ENCODE results near the gene TICAM1. TPM values are rescaled to one million over a fixed set of nuclear protein-coding genes. Genes with fewer than 3 reads are reported as not detected.
"Not testable (repeated sequence)": the region's sequence is repeated elsewhere in the genome, so short reads cannot be mapped to it uniquely, and the experiment has no call there.

TICAM1 gene
- total RNA-seq, 1 donor from 2014 or later = 7.4 TPM

DNA sequence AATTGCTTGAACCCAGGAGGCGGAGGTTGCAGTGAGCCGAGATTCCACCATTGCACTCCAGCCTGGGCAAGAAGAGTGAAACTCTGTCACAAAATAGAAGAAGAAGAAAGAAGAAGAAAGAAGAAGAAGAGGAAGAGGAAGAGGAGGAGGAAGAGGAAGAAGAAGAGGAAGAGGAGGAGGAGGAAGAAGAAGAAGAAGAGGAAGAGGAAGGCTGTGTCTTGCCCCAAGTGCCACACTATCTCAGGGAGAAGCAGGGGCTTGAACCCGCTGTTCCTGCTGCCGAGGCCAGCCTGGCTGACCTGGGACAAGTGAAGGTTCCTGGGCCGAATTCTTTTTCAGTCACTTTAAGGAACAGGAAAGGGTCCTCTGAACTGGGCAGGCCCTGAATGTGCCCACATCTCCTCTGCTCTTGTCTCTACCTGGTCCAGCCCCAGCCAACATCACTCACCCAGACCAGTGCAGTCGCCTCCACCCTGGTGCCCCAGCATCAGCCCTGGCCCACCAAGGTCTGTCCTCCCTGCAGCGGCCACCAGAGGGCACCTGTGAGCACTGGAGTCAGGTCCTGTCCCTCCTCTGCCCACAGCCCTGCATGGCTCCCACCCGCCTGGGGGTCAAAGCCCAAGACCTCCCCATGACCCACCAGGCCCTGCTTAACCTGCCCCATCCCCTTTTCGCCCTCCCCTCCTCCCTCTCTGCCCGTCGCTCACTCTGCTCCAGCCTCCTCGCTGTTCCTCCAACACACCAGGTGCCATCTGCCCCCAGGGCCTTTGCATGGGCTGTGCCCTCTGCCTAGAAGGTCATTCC is 20.0 kb downstream of the TICAM1 start:
- no peak for DNase-seq (ENCODE audit: low read depth)
- H3K4me3 ChIP-seq (ENCODE audit: low read depth, low read length) = no peak overlapping the region
- TF ChIP-seq, protein P1, sequence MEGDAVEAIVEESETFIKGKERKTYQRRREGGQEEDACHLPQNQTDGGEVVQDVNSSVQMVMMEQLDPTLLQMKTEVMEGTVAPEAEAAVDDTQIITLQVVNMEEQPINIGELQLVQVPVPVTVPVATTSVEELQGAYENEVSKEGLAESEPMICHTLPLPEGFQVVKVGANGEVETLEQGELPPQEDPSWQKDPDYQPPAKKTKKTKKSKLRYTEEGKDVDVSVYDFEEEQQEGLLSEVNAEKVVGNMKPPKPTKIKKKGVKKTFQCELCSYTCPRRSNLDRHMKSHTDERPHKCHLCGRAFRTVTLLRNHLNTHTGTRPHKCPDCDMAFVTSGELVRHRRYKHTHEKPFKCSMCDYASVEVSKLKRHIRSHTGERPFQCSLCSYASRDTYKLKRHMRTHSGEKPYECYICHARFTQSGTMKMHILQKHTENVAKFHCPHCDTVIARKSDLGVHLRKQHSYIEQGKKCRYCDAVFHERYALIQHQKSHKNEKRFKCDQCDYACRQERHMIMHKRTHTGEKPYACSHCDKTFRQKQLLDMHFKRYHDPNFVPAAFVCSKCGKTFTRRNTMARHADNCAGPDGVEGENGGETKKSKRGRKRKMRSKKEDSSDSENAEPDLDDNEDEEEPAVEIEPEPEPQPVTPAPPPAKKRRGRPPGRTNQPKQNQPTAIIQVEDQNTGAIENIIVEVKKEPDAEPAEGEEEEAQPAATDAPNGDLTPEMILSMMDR (conservative IDR thresholded peaks at IDR 0.05; ENCODE audit: low read depth, low read length) = peak; percentile 86

DNA sequence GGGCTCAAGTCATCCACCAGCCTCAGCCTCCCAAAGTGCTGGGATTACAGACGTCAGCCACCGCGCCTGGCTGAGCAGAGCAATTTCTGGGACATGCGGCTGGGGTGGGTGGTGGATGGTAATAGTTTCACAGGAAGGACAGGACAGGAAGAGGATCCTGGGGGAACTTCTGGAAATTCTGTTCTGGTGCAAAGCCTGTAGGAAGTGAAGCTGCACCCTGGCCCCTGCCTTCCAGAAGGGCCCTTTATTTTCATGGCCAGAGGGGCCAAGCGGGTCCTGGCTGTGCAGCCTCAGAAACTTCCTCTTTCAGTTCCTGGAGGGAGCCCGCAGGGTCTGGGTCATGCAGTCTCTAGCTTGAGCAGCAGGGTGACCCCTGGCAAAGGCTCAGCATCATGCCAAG is 24.3 kb downstream of the TICAM1 start:
- TF ChIP-seq, protein P1 (conservative IDR thresholded peaks at IDR 0.05; ENCODE audit: low read depth, low read length) = no peak
- no peak for DNase-seq (ENCODE audit: low read depth)
- no peak overlapping the region for H3K4me3 ChIP-seq (ENCODE audit: low read depth, low read length)

DNA sequence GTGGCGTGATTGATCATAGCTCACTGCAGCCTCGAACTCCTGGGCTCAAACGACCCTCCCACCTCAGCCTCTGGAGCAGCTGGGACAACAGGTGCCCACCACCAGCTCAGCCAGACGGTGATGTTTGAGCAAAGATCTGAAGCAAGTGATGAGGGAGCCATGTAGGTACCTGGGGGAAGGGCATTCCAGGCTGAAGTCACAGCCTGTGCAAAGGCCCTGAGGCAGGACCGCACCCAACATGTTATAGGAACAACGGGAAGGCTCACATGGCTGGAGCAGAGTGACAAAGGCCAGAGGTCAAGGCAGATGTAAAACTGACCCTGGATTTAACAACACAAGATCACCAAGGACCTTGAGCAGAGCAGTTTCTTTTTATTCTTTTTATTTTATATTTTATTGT is 25.1 kb downstream of the TICAM1 start:
- H3K4me3 ChIP-seq (ENCODE audit: low read depth, low read length) = no peak overlapping the region
- DNase-seq (ENCODE audit: low read depth) = no peak
- TF ChIP-seq, protein P1 (conservative IDR thresholded peaks at IDR 0.05; ENCODE audit: low read depth, low read length) = no peak

DNA sequence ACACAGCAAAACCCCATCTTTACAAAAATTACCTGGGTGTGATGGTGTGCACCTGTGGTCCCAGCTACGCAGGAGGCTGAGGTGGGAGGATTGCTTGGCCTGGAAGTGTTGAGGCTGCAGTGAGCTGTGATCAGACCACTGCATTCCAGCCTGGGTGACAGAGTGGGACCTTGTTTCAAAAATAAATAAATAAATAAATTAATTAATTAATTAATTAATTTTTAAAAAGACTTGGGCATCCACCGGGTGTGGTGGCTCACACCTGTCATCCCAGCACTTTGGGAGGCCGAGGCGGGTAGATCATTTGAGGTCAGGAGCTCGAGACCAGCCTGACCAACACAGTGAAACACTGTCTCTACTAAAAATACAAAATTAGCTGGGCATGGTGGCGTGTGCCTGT is 26.4 kb downstream of the TICAM1 start:
- DNase-seq (ENCODE audit: low read depth); H3K4me3 ChIP-seq (ENCODE audit: low read depth, low read length): not testable (repeated sequence)

DNA sequence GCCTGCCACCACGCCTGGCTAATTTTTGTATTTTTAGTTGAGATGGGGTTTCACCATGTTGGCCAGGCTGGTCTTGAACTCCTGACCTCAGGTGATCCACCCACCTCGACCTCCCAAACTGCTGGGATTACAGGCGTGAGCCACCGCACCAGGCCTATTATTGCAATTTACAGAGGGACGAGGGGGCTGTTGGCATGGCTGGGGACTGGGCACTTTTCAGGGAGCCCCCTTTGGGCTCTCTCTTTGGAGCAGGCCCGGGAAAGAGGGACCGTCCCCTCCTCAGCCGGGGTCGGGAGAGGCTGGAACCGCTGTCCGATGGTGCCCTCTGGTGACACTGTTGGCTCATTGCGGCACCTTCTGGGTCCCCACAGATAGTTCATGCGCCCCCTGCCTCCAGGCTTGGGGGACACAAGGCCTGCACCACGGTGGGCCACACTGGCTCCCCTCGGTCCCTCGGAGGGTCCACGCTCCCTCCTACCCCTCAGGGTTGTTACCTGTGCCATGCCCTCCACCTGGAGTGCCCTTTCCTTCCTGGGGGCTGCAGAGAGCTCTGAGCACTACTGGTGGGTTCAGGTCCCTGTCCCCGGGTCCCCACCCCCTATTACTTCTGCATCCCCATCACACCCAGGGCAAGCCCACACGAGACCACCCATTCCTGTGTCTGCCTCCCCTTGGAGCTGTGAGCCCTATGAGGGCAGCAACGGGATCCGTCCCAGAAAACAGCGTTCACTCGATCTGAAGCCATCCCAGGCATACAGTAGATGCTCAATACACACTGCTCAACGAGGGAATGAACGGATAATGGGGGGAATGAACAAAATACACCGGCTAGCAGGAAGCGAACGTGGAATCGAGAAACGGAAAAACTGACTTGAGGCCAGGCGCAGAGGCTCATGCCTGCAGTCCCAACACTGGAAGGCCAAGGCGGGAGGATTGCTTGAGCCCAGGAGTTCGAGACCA is 27.5 kb downstream of the TICAM1 start:
- no peak overlapping the region for H3K4me3 ChIP-seq (ENCODE audit: low read depth, low read length)
- TF ChIP-seq, protein P1 (conservative IDR thresholded peaks at IDR 0.05; ENCODE audit: low read depth, low read length) = peak; percentile 74

DNA sequence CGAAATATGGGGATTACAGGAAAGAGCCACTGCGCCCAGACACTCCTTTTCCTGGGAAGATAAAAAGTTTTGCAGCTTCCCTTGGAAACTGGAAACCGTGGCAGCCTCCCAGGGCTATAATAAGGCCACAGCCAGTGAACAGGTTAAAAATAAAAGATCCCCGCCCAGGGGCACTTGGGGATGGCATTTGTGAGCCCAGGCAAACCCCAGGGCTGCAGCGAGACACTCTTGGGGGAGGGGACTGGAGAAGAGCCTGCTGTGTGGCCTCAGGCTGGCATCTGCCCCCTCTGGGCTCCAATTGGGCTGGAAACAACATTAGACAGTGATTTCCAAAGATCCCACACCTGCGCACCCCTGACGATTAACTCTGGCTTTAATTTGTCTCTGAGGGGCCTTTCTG is 28.8 kb downstream of the TICAM1 start:
- TF ChIP-seq, protein P1 (conservative IDR thresholded peaks at IDR 0.05; ENCODE audit: low read depth, low read length) = no peak
- no peak for DNase-seq (ENCODE audit: low read depth)
- H3K4me3 ChIP-seq (ENCODE audit: low read depth, low read length) = no peak overlapping the region

More for the DNA sequence above, 27.5 kb downstream of the TICAM1 start:
- DNase-seq (ENCODE audit: low read depth) = no peak

DNA sequence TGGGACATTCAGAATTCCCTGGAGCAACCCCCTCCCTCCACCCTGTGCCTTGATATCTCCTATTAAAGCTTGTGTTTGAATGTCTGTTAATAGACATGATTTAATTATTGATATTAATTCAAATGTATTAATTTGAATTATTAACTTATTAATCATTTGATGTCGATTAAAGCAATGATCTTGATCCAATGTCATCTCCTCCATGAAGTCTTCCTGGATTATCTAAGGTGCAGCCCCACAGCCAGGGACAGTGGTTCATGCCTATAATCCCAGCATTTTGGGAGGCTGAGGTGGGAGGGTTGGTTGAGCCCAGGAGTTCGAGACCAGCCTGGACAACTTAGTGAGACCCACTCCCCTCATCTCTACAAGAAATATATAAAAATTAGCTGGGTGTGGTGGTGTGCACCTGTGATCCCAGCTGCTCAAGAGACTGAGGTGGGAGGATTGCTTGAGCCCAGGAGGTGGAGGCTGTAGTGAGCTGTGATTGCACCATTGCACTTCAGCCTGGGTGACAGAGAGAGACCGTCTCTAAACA is 30.4 kb downstream of the TICAM1 start:
- TF ChIP-seq, protein P1 (conservative IDR thresholded peaks at IDR 0.05; ENCODE audit: low read depth, low read length) = no peak
- DNase-seq (ENCODE audit: low read depth) = no peak
- H3K4me3 ChIP-seq (ENCODE audit: low read depth, low read length) = no peak overlapping the region

Data from epithelial cell of proximal tubule (primary cell).